Measurements from ENCODE around the gene HOTAIR. TPM values are rescaled to one million over a fixed set of nuclear protein-coding genes. Genes with fewer than 3 reads are reported as not detected.

Gene HOTAIR
- total RNA-seq, 1 donor from 2014 or later: not detected

GRCh38 chr12:53948650-53949593 is 25.8 kb downstream of the HOTAIR start:
- Mint-ChIP-seq H3K27me3 (ENCODE audit: low read depth) (peaks cover 100% of the 10 kb centered on the region), H3K9me3 (no peaks in the 10 kb centered on the region), H3K4me1 (no peaks in the 10 kb centered on the region), H3K36me3 (ENCODE audit: low read depth) (peaks cover 4% of the 10 kb centered on the region), H3K4me3 (no peak overlapping the region), H3K27ac (ENCODE audit: unreplicated experiment) (no peak overlapping the region)
- TF ChIP-seq CTCF (conservative IDR thresholded peaks at IDR 0.05): no peak
- DNase-seq (ENCODE audit: low read depth, low spot score): no peak

- H3K27ac Mint-ChIP-seq (ENCODE audit: unreplicated experiment): no peak overlapping the region
- H3K36me3 Mint-ChIP-seq (ENCODE audit: low read depth): peaks cover 4% of the 10 kb centered on the region
- DNase-seq (ENCODE audit: low read depth, low spot score): no peak
- H3K4me1 Mint-ChIP-seq: no peaks in the 10 kb centered on the region
- no peak overlapping the region for H3K4me3 Mint-ChIP-seq
- no peaks in the 10 kb centered on the region for H3K9me3 Mint-ChIP-seq
- TF ChIP-seq CTCF (conservative IDR thresholded peaks at IDR 0.05): no peak
- H3K27me3 Mint-ChIP-seq (ENCODE audit: low read depth): peaks cover 100% of the 10 kb centered on the region
Measured at GRCh38 chr12:53947743-53948142, 27.0 kb downstream of the HOTAIR start.

- H3K27me3 Mint-ChIP-seq (ENCODE audit: low read depth): peaks cover 99% of the 10 kb centered on the region
- no peak for DNase-seq (ENCODE audit: low read depth, low spot score)
Measured at GRCh38 chr12:53944907-53945847, 29.6 kb downstream of the HOTAIR start.

GRCh38 chr12:53944209-53944608 is 30.5 kb downstream of the HOTAIR start:
- no peak for TF ChIP-seq CTCF (conservative IDR thresholded peaks at IDR 0.05)
- H3K4me3 Mint-ChIP-seq: no peak overlapping the region
- peaks cover 4% of the 10 kb centered on the region for H3K36me3 Mint-ChIP-seq (ENCODE audit: low read depth)
- no peak for DNase-seq (ENCODE audit: low read depth, low spot score)
- H3K27me3 Mint-ChIP-seq (ENCODE audit: low read depth): peaks cover 99% of the 10 kb centered on the region
- no peaks in the 10 kb centered on the region for H3K9me3 Mint-ChIP-seq
- no peaks in the 10 kb centered on the region for H3K4me1 Mint-ChIP-seq
- no peak overlapping the region for H3K27ac Mint-ChIP-seq (ENCODE audit: unreplicated experiment)

More at GRCh38 chr12:53944907-53945847, 29.6 kb downstream of the HOTAIR start:
- Mint-ChIP-seq H3K9me3 (no peaks in the 10 kb centered on the region), H3K4me3 (no peak overlapping the region), H3K36me3 (ENCODE audit: low read depth) (peaks cover 4% of the 10 kb centered on the region), H3K27ac (ENCODE audit: unreplicated experiment) (no peak overlapping the region), H3K4me1 (no peaks in the 10 kb centered on the region)
- no peak for TF ChIP-seq CTCF (conservative IDR thresholded peaks at IDR 0.05)

- Mint-ChIP-seq H3K36me3 (ENCODE audit: low read depth) (no peaks in the 10 kb centered on the region), H3K27me3 (ENCODE audit: low read depth) (peaks cover 98% of the 10 kb centered on the region), H3K27ac (ENCODE audit: unreplicated experiment) (no peak overlapping the region), H3K4me1 (no peaks in the 10 kb centered on the region), H3K9me3 (no peaks in the 10 kb centered on the region), H3K4me3 (no peak overlapping the region)
- DNase-seq (ENCODE audit: low read depth, low spot score): no peak
- no peak for TF ChIP-seq CTCF (conservative IDR thresholded peaks at IDR 0.05)
Measured at GRCh38 chr12:53942467-53942997, 32.2 kb downstream of the HOTAIR start.
